Measurements from ENCODE around the gene ACSL1.

DNA sequence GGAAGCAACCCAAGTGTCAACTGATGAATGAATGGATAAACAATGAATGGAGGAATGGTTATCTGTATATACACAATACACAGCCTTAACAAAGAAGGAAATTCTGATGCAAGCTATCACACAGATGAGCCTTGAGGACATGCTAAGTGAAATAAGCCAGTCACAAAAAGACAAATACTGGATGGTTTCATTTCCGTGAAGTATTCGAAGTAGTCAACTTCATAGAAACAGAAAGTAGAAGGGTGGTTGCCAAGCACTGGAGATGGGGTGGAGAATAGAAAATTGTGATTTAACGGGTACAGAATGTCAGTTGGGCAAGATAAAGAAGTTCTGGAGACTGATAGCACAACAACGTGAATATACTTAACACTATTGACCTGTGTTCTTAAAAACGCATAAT, 120.1 kb downstream of the ACSL1 start:
- TF ChIP-seq, protein P1, sequence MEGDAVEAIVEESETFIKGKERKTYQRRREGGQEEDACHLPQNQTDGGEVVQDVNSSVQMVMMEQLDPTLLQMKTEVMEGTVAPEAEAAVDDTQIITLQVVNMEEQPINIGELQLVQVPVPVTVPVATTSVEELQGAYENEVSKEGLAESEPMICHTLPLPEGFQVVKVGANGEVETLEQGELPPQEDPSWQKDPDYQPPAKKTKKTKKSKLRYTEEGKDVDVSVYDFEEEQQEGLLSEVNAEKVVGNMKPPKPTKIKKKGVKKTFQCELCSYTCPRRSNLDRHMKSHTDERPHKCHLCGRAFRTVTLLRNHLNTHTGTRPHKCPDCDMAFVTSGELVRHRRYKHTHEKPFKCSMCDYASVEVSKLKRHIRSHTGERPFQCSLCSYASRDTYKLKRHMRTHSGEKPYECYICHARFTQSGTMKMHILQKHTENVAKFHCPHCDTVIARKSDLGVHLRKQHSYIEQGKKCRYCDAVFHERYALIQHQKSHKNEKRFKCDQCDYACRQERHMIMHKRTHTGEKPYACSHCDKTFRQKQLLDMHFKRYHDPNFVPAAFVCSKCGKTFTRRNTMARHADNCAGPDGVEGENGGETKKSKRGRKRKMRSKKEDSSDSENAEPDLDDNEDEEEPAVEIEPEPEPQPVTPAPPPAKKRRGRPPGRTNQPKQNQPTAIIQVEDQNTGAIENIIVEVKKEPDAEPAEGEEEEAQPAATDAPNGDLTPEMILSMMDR (conservative IDR thresholded peaks at IDR 0.05; ENCODE audit: low read length), result no peak
- TF ChIP-seq EZH2phosphoT487 (IDR thresholded peaks at IDR 0.05; ENCODE audit: borderline replicate concordance), result no peak

All from Loucy (cell line).